ENCODE data around the gene SPAG16.

SPAG16 gene

GRCh38 chr2:213834746-213835145 is 550.5 kb downstream of the SPAG16 start:
- no peaks in the 10 kb centered on the region for H3F3A ChIP-seq (ENCODE audit: insufficient read depth, low read length)
- H3K4me1 ChIP-seq (ENCODE audit: insufficient read depth, low read length, severe bottlenecking): no peaks in the 10 kb centered on the region
- no peak overlapping the region for H3K4me2 ChIP-seq (ENCODE audit: low read length)
- no peaks in the 10 kb centered on the region for H3K79me2 ChIP-seq (ENCODE audit: insufficient read depth, low read length)
- no peaks in the 10 kb centered on the region for H3K9me3 ChIP-seq (ENCODE audit: low read length)
- no peaks in the 10 kb centered on the region for H3K9me2 ChIP-seq (ENCODE audit: low read depth, low read length)
- no peaks in the 10 kb centered on the region for H3K27me3 ChIP-seq (ENCODE audit: insufficient read depth, low read length)
- no peak overlapping the region for H2AFZ ChIP-seq (ENCODE audit: low read length)
- no peaks in the 10 kb centered on the region for H4K20me1 ChIP-seq (ENCODE audit: insufficient read depth, low read length)
- no peak for TF ChIP-seq EZH2 (IDR thresholded peaks at IDR 0.05; ENCODE audit: borderline replicate concordance, low read length)
- no peaks in the 10 kb centered on the region for H3K36me3 ChIP-seq (ENCODE audit: insufficient read depth, low read length)
- no peak overlapping the region for H3K4me3 ChIP-seq (ENCODE audit: low read depth, low read length, poor library complexity, severe bottlenecking)
- H3K9ac ChIP-seq (ENCODE audit: low read length): no peak overlapping the region
- H3K27ac ChIP-seq (ENCODE audit: low read depth, low read length, poor library complexity, severe bottlenecking): no peak overlapping the region

DNA sequence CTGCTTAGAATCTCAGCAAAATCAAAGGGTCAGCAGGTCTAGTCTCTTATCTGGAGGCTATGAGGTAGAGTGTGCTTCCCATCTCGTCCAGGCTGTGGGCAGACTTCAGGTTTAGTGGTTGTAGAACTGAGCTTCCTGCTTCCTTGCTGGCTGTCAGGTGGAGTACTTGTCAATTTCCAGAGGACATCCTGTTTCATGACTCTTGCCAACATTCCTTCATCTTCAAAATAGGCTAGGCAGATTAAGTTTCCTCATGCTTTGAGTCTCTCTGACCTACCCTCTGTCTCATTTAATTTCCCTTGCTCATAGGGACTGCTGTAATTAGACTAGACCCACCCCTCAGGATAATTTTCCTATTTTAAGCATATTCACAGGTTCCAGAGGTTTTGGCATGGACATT is 562.6 kb downstream of the SPAG16 start:
- Histone ChIP-seq H3K4me2 (ENCODE audit: low read length) (no peak overlapping the region), H2AFZ (ENCODE audit: low read length) (no peak overlapping the region), H3K9me2 (ENCODE audit: low read depth, low read length) (no peaks in the 10 kb centered on the region), H3K4me3 (ENCODE audit: low read depth, low read length, poor library complexity, severe bottlenecking) (no peak overlapping the region), H3K79me2 (ENCODE audit: insufficient read depth, low read length) (no peaks in the 10 kb centered on the region), H3F3A (ENCODE audit: insufficient read depth, low read length) (no peaks in the 10 kb centered on the region), H3K27ac (ENCODE audit: low read depth, low read length, poor library complexity, severe bottlenecking) (no peak overlapping the region), H3K27me3 (ENCODE audit: insufficient read depth, low read length) (no peaks in the 10 kb centered on the region), H4K20me1 (ENCODE audit: insufficient read depth, low read length) (no peaks in the 10 kb centered on the region), H3K4me1 (ENCODE audit: insufficient read depth, low read length, severe bottlenecking) (no peaks in the 10 kb centered on the region), H3K36me3 (ENCODE audit: insufficient read depth, low read length) (no peaks in the 10 kb centered on the region), H3K9ac (ENCODE audit: low read length) (no peak overlapping the region), H3K9me3 (ENCODE audit: low read length) (no peaks in the 10 kb centered on the region)
- TF ChIP-seq EZH2 (IDR thresholded peaks at IDR 0.05; ENCODE audit: borderline replicate concordance, low read length) (no peak), CTCF (IDR thresholded peaks at IDR 0.05; ENCODE audit: low read length) (no peak)

- Histone ChIP-seq H3K27me3 (ENCODE audit: insufficient read depth, low read length) (no peaks in the 10 kb centered on the region), H3K4me1 (ENCODE audit: insufficient read depth, low read length, severe bottlenecking) (no peaks in the 10 kb centered on the region), H2AFZ (ENCODE audit: low read length) (no peak overlapping the region), H3K9me2 (ENCODE audit: low read depth, low read length) (no peaks in the 10 kb centered on the region), H3K4me3 (ENCODE audit: low read depth, low read length, poor library complexity, severe bottlenecking) (no peak overlapping the region), H3K9ac (ENCODE audit: low read length) (no peak overlapping the region), H3K79me2 (ENCODE audit: insufficient read depth, low read length) (no peaks in the 10 kb centered on the region), H3K4me2 (ENCODE audit: low read length) (no peak overlapping the region), H4K20me1 (ENCODE audit: insufficient read depth, low read length) (no peaks in the 10 kb centered on the region), H3K9me3 (ENCODE audit: low read length) (no peaks in the 10 kb centered on the region), H3F3A (ENCODE audit: insufficient read depth, low read length) (no peaks in the 10 kb centered on the region), H3K27ac (ENCODE audit: low read depth, low read length, poor library complexity, severe bottlenecking) (no peak overlapping the region), H3K36me3 (ENCODE audit: insufficient read depth, low read length) (no peaks in the 10 kb centered on the region)
- TF ChIP-seq EZH2 (IDR thresholded peaks at IDR 0.05; ENCODE audit: borderline replicate concordance, low read length) (no peak), CTCF (IDR thresholded peaks at IDR 0.05; ENCODE audit: low read length) (no peak)
Measured at GRCh38 chr2:213847316-213847715, 563.1 kb downstream of the SPAG16 start.

DNA sequence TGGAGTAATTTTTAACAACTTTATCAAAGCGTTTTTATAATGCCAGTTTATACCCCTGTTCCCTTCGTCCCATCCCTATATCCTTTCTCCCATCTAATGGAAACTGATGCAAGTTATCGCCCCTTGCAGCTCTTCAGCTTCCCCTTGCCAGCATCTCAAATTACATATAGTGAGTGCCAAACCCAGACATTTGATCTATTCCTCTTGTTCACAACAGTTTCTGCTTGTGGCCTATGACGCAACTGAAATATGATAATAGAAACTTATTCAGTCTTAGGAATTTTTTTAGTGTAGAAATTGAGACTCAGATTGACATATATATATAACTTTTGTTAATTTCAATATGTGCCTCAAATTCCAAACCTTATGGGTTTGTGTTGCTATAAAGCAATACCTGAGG is 564.4 kb downstream of the SPAG16 start:
- Histone ChIP-seq H3K4me2 (ENCODE audit: low read length) (no peak overlapping the region), H3K9me3 (ENCODE audit: low read length) (no peaks in the 10 kb centered on the region), H3F3A (ENCODE audit: insufficient read depth, low read length) (no peaks in the 10 kb centered on the region), H3K4me3 (ENCODE audit: low read depth, low read length, poor library complexity, severe bottlenecking) (no peak overlapping the region), H3K9ac (ENCODE audit: low read length) (no peak overlapping the region), H3K79me2 (ENCODE audit: insufficient read depth, low read length) (no peaks in the 10 kb centered on the region), H3K27ac (ENCODE audit: low read depth, low read length, poor library complexity, severe bottlenecking) (no peak overlapping the region), H3K9me2 (ENCODE audit: low read depth, low read length) (no peaks in the 10 kb centered on the region), H4K20me1 (ENCODE audit: insufficient read depth, low read length) (no peaks in the 10 kb centered on the region), H2AFZ (ENCODE audit: low read length) (no peak overlapping the region), H3K36me3 (ENCODE audit: insufficient read depth, low read length) (no peaks in the 10 kb centered on the region), H3K4me1 (ENCODE audit: insufficient read depth, low read length, severe bottlenecking) (no peaks in the 10 kb centered on the region), H3K27me3 (ENCODE audit: insufficient read depth, low read length) (no peaks in the 10 kb centered on the region)
- TF ChIP-seq EZH2 (IDR thresholded peaks at IDR 0.05; ENCODE audit: borderline replicate concordance, low read length) (no peak), CTCF (IDR thresholded peaks at IDR 0.05; ENCODE audit: low read length) (no peak)

Measured in OCI-LY1 (cell line).